Activated CD8-positive, alpha-beta T cell treated with anti-CD3 and anti-CD28 coated beads for 36 hours (primary cell): ENCODE measurements around the gene RNASEH1. TPM values are rescaled to one million over a fixed set of nuclear protein-coding genes. Genes with fewer than 3 reads are reported as not detected.

Experiments
- ATAC-seq: fragments of 200-7000 bp; cut with Tn5 transposase; one replicate; pipeline ENCODE4 v1.10.0; 2021; ENCODE audit warnings: mild to moderate bottlenecking, moderate library complexity
- CTCF ChIA-PET: fragments of 350-600 bp; sonication (Branson Sonifier 250); formaldehyde crosslinking; loops from one replicate; lab custom pipeline; 2021; ENCODE audit warnings: antibody characterized with exemption; lab: Charles Lee
- POLR2A ChIA-PET: fragments of 350-600 bp; sonication (Branson Sonifier 250); formaldehyde crosslinking; loops from one replicate; lab custom pipeline; 2021; ENCODE audit warnings: antibody characterized with exemption; lab: Charles Lee
- DNase-seq: peaks from one replicate; pipeline ENCODE4 v3.0.0-alpha.2; 2020
- H3K27ac Mint-ChIP-seq: one replicate; pipeline ENCODE4 v1.8.0; 2021; ENCODE audit warnings: mild to moderate bottlenecking, mixed read lengths
- H3K27me3 Mint-ChIP-seq: one replicate; pipeline ENCODE4 v1.8.0; 2021; ENCODE audit warnings: mixed read lengths
- H3K36me3 Mint-ChIP-seq: one replicate; pipeline ENCODE4 v1.8.0; 2021; ENCODE audit warnings: low read depth, mixed read lengths
- H3K4me1 Mint-ChIP-seq: one replicate; pipeline ENCODE4 v1.8.0; 2021; ENCODE audit warnings: low read depth, mixed read lengths
- H3K4me3 Mint-ChIP-seq: one replicate; pipeline ENCODE4 v1.8.0; 2021; ENCODE audit warnings: mild to moderate bottlenecking, moderate library complexity, mixed read lengths
- H3K9me3 Mint-ChIP-seq: one replicate; pipeline ENCODE4 v1.8.0; 2021; ENCODE audit warnings: mixed read lengths
- intact Hi-C: fragments of 100-400 bp; cut with micrococcal nuclease; formaldehyde crosslinking; loops from one replicate; pipeline ENCODE4 v1.10.0; 2022
- total RNA-seq, 2 experiments: library from RNA; stranded (reverse); gene quantifications; one replicate each; pipeline ENCODE4 v1.2.3, GENCODE V29; 2021
- TF ChIP-seq, protein P1 (sequence below): fragments of 200-600 bp; IDR thresholded peaks from one replicate; pipeline ENCODE4 v1.8.0; 2022; ENCODE audit warnings: antibody characterized with exemption, mild to moderate bottlenecking

Gene RNASEH1
- total RNA-seq, 2 experiments from 2014 or later: 23.4 to 24.7 TPM

DNA sequence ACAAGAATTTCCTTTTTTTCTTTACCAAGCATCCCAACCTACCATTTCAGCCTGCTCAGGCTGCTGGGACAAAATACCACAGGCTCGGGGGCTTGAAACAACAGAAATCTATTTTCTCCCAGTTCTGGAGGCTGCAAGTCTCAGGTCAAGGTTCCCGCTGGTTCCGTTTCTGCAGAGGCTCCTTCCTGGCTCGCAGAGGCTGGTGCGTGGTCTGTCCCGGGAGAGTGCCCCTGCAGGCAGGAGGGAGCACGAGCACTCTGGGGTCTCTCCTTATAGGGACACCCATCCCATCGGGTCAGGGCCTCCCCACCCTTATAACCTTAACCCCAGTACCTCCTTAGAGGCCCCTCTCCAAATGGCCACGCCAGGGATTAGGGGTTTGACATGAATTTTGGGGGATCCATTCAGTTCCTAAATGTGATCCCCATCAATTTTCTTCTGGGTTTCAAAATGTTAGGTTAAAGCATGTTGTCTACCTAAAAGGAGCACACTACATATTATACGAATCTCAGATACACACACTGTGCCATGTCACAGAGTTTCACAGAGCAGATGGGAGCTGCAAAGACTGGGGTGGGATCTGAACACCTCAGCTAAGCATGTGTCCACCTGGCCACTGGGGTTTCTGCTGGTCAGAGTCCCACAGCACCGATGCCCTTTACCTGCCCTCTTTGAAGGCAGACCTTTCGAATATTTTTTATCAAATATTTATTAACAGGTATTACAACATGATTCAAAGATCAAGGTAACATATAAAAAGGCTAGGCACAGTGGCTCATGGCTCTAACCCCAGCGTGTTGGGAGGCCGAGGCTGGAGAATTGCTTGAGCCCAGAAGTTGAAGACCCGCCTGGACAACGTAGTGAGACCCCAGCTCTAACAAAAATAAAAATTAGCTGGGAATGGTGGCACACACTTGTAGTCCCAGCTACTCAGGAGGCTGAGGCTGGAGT lies 21.2 kb downstream of the RNASEH1 start:
- CTCF ChIA-PET: interaction anchor here (1.2 kb wide), 1 partner anchor 113 kb away, joined by 3 read pairs; no protein-coding TSS in a partner anchor
- peak overlapping the region; percentile 74 for H3K4me3 Mint-ChIP-seq
- peaks cover 13% of the 10 kb centered on the region for H3K36me3 Mint-ChIP-seq
- POLR2A ChIA-PET: no interaction called here
- DNase-seq (peak; percentile 47), ATAC-seq (peak; percentile 85)
- H3K27ac Mint-ChIP-seq: peak overlapping the region; percentile 82
- TF ChIP-seq, protein P1, sequence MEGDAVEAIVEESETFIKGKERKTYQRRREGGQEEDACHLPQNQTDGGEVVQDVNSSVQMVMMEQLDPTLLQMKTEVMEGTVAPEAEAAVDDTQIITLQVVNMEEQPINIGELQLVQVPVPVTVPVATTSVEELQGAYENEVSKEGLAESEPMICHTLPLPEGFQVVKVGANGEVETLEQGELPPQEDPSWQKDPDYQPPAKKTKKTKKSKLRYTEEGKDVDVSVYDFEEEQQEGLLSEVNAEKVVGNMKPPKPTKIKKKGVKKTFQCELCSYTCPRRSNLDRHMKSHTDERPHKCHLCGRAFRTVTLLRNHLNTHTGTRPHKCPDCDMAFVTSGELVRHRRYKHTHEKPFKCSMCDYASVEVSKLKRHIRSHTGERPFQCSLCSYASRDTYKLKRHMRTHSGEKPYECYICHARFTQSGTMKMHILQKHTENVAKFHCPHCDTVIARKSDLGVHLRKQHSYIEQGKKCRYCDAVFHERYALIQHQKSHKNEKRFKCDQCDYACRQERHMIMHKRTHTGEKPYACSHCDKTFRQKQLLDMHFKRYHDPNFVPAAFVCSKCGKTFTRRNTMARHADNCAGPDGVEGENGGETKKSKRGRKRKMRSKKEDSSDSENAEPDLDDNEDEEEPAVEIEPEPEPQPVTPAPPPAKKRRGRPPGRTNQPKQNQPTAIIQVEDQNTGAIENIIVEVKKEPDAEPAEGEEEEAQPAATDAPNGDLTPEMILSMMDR: no peak
- no peaks in the 10 kb centered on the region for H3K9me3 Mint-ChIP-seq
- intact Hi-C loops: no loop called here
- peaks cover 5% of the 10 kb centered on the region for H3K4me1 Mint-ChIP-seq
- no peaks in the 10 kb centered on the region for H3K27me3 Mint-ChIP-seq

DNA sequence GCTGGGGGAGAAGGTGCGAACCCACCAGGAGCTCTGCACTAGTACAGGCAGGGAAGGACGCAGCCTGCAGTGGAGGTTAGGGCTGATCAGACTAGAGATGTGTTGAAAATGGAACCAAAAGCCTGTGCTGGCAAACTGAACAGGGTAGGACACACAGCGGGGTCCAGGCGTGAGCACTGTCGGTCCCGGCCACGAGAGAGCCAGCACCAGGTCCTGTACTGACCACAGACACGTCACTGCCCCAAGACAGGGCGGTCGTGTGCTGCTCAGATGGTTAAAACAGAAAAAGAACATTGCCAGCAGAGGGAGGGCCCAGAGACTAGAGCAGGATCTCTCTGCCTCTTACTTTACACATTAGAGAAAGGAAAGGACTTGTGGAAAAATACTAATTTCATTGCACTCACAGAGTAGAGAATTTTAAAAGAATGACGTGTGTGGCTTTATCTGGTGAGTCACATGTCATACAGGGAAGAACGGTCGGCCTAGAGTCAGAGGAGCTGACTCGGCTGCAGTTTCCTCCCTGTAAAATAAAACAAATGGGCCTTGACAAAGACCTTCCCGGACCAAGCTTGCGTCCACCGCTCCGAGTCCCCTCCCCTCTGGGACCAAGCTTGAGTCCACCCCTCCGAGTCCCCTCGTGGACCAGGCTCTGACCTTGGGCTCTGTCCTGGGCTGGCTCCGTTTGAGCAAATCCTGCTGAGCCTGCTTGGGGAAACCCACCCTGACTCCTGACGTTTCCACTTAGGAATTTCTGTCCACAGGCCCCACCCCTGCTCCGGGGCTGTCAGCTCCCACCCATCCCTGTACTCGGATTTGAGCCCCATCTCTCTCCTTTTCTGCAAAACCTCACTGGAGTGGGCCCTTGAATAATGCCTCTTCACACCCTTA lies 22.1 kb downstream of the RNASEH1 start:
- H3K4me1 Mint-ChIP-seq: peaks cover 5% of the 10 kb centered on the region
- H3K36me3 Mint-ChIP-seq: peaks cover 11% of the 10 kb centered on the region
- TF ChIP-seq, protein P1: no peak
- ATAC-seq (peak; percentile 59), DNase-seq (peak; percentile 16)
- POLR2A ChIA-PET: interaction anchor here (0.7 kb wide), 1 partner anchor 17 kb away, joined by 3 read pairs; no protein-coding TSS in a partner anchor
- no peaks in the 10 kb centered on the region for H3K9me3 Mint-ChIP-seq
- peak overlapping the region; percentile 74 for H3K4me3 Mint-ChIP-seq
- intact Hi-C loops: no loop called here
- peak overlapping the region; percentile 82 for H3K27ac Mint-ChIP-seq
- CTCF ChIA-PET: interaction anchor here (1.2 kb wide), 1 partner anchor 112 kb away, joined by 3 read pairs; no protein-coding TSS in a partner anchor
- no peaks in the 10 kb centered on the region for H3K27me3 Mint-ChIP-seq

DNA sequence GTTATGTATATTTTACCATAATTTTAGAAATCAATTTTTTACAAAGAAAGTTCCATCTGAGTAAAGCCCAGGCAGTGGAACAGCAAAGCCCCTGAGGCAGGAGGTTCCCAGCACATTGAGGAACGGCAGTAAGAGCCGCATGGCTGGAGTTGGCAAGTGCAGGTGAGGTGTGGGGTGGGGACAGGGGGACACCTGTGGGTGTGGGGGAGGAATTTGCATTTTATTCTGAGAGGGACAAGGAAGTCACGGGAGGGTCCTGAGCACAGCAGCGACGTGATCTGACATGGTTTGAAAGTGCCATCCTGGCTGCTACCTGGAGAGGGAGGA lies 22.7 kb downstream of the RNASEH1 start:
- POLR2A ChIA-PET: interaction anchor here (0.7 kb wide), 1 partner anchor 17 kb away, joined by 3 read pairs; no protein-coding TSS in a partner anchor
- DNase-seq (no peak), ATAC-seq (no peak)
- no peaks in the 10 kb centered on the region for H3K9me3 Mint-ChIP-seq
- no peaks in the 10 kb centered on the region for H3K27me3 Mint-ChIP-seq
- TF ChIP-seq, protein P1: no peak
- CTCF ChIA-PET: no interaction called here
- H3K4me3 Mint-ChIP-seq: peak overlapping the region; percentile 74
- H3K27ac Mint-ChIP-seq: peak overlapping the region; percentile 82
- intact Hi-C loops: no loop called here
- peaks cover 5% of the 10 kb centered on the region for H3K4me1 Mint-ChIP-seq
- H3K36me3 Mint-ChIP-seq: peaks cover 9% of the 10 kb centered on the region

DNA sequence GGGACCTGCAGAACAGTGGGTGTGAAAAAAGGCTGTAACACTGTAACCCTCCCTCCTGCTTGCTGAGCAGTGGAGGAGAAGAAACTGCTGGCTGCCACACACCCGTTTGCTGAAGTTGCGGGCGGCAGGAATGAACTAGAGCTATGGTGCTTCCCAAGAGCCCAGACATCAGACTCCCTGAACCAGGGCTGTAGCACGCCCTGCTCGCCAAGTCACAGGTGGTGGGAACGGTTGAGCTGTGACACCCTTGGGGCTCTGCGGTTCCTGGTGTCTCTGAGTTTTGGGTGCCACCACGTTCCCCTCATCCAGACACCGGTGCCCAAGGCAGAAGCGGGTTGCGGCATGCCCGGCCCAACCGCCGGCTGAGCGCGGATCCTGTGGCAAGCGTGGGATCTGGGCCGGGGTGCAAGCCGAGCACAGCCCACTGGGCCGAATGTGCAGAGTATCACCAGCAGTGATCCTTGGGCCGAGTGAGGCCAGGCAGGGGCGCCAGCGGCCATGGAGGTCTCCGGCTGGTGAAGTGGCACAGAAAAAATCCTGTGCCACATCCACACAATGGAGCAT lies 23.8 kb downstream of the RNASEH1 start:
- Mint-ChIP-seq H3K27me3 (no peaks in the 10 kb centered on the region), H3K4me3 (no peak overlapping the region), H3K27ac (no peak overlapping the region), H3K9me3 (no peaks in the 10 kb centered on the region), H3K36me3 (peaks cover 7% of the 10 kb centered on the region), H3K4me1 (peaks cover 5% of the 10 kb centered on the region)
- ChIA-PET CTCF (no interaction called here), POLR2A (interaction anchor here (0.7 kb wide), 1 partner anchor 14 kb away, joined by 3 read pairs; no protein-coding TSS in a partner anchor)
- DNase-seq (no peak), ATAC-seq (no peak)
- TF ChIP-seq, protein P1: no peak
- intact Hi-C loops: no loop called here
